ENCODE results near the gene TBATA.
"Not testable (repeated sequence)": the region's sequence is repeated elsewhere in the genome, so short reads cannot be mapped to it uniquely, and the experiment has no call there.

Gene TBATA

GRCh38 chr10:70778267-70778924 is 6.8 kb downstream of the TBATA start:
- DNase-seq (ENCODE audit: insufficient read length, low spot score) (no peak), FAIRE-seq (no peak)
- TF ChIP-seq POLR2A (IDR thresholded peaks at IDR 0.05; ENCODE audit: low read depth, low read length) = no peak

- no peak for DNase-seq (ENCODE audit: insufficient read length, low spot score)
- no peak for FAIRE-seq
- no peak for TF ChIP-seq POLR2A (IDR thresholded peaks at IDR 0.05; ENCODE audit: low read depth, low read length)
These were observed 7.9 kb downstream of the TBATA start for GRCh38 chr10:70777063-70777875.

GRCh38 chr10:70776455-70777005 is 8.6 kb downstream of the TBATA start:
- TF ChIP-seq POLR2A (IDR thresholded peaks at IDR 0.05; ENCODE audit: low read depth, low read length) = no peak
- FAIRE-seq (no peak), DNase-seq (ENCODE audit: insufficient read length, low spot score) (no peak)

DNA sequence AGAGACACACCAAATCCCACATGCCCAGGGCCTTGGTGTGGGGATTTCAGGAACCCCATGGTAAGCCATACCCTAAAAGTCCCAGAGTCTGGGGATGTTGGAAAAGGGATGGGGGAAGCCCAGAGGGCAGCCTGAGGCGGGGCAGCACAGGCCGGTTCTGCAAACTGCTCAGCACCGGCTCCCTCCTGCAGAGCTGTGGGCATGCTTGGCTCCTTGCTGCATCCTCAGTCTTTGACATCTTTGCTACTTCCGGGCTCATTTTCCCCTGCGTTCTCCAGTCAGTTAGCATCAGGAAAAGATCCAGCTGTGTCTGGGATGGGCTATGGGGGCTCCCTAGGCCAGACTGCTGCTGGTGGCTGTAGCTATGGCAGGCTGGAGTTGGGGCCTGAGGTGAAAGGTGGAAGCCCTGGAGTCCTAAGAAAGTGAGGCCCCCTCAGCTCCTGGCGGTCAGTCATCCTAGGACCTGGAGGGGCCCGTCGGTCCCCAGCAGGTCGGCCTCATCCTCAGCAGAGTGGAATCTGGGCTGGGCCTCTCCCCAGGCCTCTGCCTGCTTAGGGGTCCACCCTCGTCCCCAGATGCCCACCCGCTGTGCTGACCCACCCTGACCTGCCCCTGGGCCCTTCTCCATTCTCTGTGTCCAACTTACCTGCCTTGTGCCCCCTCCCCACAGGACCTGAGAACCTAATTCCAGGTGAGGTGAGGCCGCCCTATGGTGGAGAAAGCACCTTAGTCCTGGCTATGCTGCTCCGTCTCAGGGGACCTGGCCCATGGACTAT is 9.3 kb downstream of the TBATA start:
- FAIRE-seq = no peak
- TF ChIP-seq POLR2A (IDR thresholded peaks at IDR 0.05; ENCODE audit: low read depth, low read length) = no peak
- DNase-seq (ENCODE audit: insufficient read length, low spot score) = no peak

DNA sequence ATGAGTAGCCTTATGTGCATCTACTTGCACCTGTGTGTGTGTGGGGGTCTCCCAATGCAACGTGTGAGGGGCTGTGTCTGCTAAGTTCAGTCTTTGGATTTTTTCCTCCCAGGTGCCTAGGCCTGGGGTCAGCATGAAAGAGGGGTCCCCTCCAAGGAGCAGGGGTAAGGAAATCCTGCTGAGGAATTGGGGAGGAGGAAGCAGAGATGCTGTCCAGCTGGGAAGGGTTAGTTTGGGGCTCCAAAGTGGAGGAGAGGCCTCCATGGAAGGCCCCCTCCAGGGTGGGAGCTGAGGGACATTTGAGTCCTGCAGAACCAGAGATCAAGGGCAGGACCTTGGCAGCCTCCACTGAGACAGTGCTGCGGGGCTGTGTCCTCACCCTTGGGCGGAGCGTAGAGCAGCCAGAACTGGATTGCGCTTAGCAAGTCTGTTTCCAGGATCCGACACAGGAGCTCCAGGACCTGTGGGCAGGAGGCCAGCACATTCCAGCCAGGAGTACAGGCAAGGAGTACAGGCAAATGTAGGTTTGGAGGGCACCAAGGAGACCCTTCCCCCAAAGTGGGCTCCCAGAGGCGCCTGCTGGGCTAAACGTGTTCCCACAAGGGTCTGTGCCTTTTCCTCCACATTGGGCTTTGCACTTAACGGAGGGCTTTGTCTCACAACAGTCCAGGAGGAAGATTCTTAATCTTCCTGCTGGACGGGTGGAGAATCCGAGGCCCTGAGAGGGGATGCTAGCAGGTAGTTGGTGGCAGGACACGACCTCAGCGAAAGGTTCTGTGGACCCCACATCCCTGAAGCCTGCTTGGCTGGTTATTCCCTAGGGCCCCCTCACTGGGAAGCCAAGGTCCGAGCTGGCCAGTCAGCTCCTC is 10.1 kb downstream of the TBATA start:
- TF ChIP-seq POLR2A (IDR thresholded peaks at IDR 0.05; ENCODE audit: low read depth, low read length) = no peak
- no peak for FAIRE-seq
- DNase-seq (ENCODE audit: insufficient read length, low spot score) = no peak

- FAIRE-seq = no peak
- no peak for TF ChIP-seq POLR2A (IDR thresholded peaks at IDR 0.05; ENCODE audit: low read depth, low read length)
- no peak for DNase-seq (ENCODE audit: insufficient read length, low spot score)
These were observed 11.0 kb downstream of the TBATA start for GRCh38 chr10:70773965-70774809.

DNA sequence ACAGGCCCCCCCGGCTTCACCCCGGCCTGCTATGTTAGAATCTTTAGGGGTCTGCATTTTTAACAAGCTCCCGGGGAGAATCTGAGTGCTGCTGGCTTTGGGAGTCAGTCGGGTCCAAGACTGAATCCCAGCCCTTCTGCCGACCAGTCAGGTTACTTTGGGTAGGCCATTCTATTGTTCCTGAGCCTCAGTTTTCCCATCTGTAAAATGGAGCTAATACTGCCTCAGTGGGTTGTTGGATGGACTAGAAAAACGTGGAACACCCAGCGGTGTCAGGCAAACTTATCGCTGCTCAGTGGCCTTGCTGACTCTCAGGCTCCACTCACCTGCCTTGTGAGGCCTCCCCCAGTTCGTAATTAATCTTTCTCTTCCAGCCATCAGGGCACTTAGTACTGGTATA is 11.7 kb downstream of the TBATA start:
- FAIRE-seq (no peak), DNase-seq (ENCODE audit: insufficient read length, low spot score) (no peak)
- no peak for TF ChIP-seq POLR2A (IDR thresholded peaks at IDR 0.05; ENCODE audit: low read depth, low read length)

- no peak for FAIRE-seq
- DNase-seq (ENCODE audit: insufficient read length, low spot score) = no peak
- no peak for TF ChIP-seq POLR2A (IDR thresholded peaks at IDR 0.05; ENCODE audit: low read depth, low read length)
These were observed 12.6 kb downstream of the TBATA start for GRCh38 chr10:70772627-70773026.

GRCh38 chr10:70771311-70772194 is 13.6 kb downstream of the TBATA start:
- FAIRE-seq = no peak
- TF ChIP-seq POLR2A (IDR thresholded peaks at IDR 0.05; ENCODE audit: low read depth, low read length) = no peak
- DNase-seq (ENCODE audit: insufficient read length, low spot score) = no peak

DNA sequence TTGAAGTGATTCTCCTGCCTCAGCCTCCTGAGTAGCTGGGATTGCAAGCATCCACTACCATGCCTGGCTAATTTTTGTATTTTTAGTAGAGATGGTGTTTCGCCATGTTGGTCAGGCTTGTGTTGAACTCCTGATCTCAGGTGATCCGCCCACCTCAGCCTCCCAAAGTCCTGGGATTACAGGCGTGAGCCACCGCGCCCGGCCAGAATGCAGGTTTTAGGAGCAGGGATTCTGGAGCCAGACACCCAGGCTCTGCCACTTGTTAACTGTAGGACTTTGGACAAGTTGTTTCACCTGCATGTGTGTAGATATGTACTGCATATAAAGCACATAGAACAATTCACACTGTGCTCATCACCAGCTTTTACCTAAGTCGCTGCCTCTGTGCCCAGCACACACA is 14.7 kb downstream of the TBATA start:
- DNase-seq (ENCODE audit: insufficient read length, low spot score); FAIRE-seq: not testable (repeated sequence)

DNA sequence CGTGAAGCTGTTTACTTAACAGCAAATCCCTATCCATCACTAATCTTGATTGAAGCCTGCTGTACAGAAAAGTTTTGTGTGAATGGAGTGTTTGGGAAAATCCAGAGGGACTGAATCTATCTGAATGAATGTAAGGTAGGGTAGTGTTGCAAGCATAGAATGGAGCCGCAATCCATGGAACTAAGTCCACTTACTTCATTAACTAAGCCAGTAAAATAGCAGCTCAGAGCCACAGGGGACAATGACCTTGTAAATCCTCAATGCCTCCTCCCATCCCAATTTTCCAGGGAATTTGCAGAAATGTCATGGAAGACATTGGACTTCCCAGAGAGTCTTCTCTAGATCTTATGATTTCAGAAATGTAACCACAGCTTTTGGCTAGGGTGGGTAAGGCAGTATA is 15.2 kb downstream of the TBATA start:
- DNase-seq (ENCODE audit: insufficient read length, low spot score) (no peak), FAIRE-seq (no peak)
- TF ChIP-seq POLR2A (IDR thresholded peaks at IDR 0.05; ENCODE audit: low read depth, low read length) = no peak

GRCh38 chr10:70769121-70769520 is 16.1 kb downstream of the TBATA start:
- no peak for DNase-seq (ENCODE audit: insufficient read length, low spot score)
- FAIRE-seq = no peak
- no peak for TF ChIP-seq POLR2A (IDR thresholded peaks at IDR 0.05; ENCODE audit: low read depth, low read length)

- not testable (repeated sequence) for DNase-seq (ENCODE audit: insufficient read length, low spot score); FAIRE-seq
These were observed 17.0 kb downstream of the TBATA start for GRCh38 chr10:70768026-70768685.

Measured in H54 (cell line).